ENCODE results near the gene ARHGEF7.

Gene ARHGEF7

DNA sequence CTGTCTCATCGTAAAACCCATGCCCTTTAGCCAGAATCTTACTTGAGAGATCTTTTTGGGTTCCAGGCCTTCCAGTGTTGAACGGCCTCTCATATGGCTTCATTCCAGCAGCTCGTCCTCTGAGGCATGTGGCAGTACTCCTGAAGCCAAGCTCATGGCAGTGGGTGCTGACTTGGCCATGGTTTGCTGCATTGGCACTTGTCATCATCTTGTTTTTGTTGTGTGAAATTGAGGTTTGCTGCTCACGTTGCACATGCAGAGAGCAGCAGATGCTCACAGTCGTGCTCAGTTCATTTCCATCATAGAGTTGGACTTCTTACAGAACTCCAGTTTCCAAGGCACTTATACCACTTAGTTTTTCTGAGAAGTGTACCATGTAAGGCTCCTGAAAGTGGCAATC is 220.2 kb downstream of the ARHGEF7 start:
- DNase-seq, result no peak

DNA sequence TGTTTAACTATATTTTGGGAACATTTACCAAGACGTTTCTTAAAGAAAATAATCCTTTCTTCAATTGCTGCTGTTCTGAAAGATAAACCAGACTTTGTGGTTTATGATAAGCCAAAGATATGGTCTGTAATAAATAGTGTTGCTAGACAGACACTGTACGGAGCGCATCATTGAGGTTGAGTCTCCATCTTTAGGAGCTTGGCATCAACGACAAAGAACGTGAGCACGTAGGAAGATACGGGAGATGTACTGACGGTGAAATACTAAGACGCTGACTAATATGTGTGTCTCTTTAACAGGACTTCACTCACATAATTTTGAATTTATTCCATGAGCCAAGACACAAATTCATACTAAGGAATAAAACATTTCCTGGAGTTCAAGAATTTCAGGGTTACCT is 221.6 kb downstream of the ARHGEF7 start:
- no peak for DNase-seq

DNA sequence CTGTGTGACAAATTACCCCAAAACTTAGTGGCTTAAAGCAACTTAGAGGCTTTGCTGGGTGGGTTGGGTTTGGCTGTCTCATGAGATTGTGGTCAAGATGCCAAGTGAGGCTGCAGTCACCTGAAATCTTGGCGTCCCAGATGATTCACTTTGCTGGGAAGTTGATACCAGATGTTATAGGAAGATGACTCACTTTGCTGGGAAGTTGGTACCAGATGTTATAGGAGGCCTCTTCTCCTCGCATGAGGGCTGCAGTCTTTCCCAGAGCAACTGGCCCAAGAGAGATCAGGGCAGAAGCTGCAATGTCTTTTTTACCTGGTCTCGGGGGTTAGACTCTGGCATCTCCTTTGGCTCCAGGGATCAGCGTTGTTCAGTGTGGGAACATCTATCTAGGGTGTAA is 222.1 kb downstream of the ARHGEF7 start:
- DNase-seq, result no peak

DNA sequence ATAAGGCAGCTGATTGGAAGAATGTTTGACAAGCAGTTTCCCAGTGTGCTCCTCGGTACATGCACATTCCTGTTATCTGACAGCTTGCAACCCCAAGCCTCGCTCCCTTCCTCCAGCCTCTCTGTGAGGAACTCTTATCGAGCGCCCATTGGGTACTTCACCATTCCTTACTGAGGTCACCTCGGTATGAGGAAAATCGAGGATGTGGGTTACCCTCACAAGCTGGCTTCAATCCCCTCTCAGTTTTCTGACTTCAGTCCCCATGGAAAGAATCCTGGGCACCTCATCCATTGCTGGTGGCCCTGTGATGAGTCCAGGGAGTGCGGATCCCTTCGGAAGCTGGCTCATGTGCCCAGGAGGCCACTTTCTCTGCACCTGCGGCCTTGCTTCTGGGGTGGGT is 222.6 kb downstream of the ARHGEF7 start:
- DNase-seq, result no peak

DNA sequence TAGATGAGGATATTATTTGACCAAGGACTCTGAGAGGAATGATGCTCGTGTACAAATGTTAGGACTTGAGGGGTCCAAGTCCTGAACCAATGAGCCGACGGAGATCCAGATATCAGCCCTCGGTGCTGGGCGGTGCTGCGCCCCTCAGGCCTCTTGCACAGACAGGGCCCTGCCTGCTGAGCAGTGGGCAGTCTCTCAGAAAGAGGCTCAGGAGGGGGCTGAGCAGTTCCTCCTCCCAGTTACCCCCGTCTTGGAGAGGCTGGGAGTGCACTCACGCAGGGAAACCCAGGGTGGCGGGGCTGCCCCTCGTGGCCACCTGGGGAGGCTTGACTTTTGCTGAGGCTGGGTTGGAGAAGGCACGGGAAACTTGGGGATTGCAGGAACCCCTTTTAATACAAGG is 223.7 kb downstream of the ARHGEF7 start:
- DNase-seq, result no peak

DNA sequence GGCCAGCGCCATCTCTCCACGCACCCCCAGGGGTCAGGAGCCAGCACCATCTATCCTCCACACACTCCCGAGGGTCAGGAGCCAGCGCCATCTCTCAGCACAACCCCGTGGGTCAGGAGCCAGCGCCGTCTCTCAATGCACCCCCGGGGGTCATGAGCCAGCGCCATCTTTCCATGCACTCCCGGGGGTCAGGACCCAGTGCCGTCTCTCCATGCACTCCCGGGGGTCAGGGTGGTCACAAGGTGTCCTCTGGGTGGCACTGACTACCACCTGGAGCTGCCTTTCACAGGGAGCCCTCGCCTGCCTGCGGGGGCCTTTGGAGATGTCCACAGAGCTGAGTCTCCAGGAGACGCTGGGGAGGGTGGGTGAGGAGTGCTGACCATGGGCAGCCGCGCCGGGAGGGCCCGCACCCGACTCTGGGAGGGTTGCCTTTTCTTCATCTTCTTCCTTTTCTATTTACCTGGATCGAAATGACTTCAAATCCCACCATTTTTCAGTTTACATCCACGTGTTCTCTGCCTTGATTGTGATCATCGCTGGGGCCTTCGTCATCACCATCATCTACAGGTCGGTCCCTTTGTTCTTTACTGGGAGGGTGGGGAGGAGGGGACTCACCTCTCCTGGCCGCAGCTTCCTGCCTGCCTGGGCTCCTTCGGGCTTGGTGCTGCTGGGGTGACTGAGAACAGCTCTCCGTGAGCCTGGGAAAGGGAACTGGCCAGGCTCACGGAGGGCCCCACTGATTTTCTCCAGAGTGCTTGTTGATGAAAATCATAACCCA is 224.4 kb downstream of the ARHGEF7 start:
- no peak for DNase-seq

DNA sequence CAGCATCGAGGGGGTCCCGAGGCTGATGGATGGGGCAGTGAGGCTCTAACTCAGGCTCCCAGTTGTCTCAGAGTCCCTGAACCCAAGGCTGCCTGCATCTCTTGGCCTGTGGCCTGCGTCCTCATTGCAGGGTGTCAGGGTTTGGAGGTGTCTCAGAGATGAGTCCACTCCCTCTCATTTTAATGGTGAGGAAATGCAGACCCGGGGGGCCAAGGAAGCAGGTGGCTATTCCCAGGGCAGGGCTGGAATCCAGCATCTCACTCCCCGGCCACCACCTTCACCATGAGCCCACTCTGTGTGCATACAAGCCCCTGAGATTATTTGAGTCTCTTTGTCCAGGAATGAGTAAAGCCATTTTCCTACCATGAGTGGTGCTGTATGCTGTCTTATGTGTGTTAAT is 226.8 kb downstream of the ARHGEF7 start:
- DNase-seq, result no peak

DNA sequence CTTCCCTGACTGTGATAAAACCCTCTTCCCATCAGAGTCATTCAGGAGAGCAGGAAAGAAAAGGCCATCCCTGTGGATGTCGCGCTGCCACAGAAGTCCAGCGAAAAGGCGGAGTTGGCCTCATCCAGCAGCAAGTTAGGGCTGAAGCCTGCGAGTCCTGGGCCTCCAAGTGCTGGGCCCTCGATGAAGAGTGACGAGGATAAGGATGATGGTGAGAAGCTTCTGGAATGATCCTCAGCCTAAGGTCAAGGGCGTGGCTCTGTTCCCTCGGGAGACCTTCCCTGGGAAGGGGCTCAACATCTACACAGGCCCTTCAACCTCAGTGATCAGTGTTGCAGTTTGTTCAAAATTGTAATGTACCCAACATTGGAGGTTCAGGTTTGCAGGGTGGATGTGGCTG is 227.6 kb downstream of the ARHGEF7 start:
- no peak for DNase-seq

DNA sequence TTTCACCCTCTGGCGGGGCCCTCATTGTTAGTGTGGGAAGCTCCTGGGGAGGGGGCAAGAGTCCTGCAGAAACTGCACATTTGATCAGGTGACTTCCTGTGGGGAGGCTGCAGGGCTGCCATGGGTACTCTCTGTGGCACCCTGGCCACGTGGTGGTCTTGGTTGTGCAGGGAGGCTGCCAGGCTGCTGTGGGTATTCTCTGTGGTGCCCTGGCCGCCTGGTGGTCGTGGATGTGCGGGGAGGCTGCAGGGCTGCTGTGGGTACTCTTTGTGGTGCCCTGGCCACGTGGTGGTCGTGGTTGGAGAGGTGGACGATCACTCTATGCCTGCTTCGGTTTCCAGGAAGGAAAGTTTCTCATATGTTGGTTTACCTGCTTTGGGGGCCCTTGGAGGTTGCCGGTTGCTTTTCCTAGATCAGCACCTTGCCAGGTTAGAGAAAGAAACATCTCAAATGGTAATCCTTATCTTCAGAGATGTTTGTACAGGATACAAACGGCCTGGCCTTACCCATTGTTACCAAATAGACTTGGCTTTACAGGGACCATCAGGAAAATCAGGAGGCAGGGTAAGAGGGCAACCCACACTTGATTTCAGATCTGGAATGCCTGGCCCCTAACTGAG is 228.2 kb downstream of the ARHGEF7 start:
- DNase-seq, result no peak

DNA sequence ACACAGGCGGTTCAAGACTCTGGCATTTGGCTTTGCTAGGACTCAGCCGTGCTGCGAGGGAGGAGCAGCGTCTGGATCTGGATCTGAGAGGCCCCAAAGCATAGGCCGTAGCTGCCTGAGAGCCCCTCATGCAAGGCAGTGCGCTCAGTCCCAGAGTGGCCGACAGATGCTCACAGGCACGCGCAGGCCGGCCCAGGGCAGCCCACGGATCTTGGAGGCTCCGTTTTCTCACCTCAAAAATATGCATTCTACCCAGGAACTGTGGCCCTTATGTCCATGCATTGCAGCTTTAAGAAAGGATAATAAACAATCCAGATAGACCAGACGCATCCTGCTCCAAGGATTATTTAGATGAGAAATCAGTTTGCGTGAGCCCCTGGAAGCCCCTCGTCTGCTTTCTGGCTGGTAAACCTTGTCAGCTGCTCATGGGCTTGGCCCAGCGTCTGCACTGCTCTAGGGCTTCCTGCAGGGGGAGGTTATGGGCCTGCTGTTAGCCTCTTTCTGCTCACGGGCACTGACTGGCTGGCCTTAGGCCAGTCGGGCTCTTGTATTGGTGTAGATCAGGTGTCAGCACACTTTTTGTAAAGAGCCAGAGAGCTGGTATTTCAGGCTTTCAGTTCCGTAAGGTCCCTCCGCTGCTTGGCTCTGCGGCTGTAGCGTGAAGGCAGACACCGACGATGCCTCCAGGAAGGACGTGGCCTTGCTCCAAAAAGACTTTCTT is 229.5 kb downstream of the ARHGEF7 start:
- DNase-seq, result no peak

DNA sequence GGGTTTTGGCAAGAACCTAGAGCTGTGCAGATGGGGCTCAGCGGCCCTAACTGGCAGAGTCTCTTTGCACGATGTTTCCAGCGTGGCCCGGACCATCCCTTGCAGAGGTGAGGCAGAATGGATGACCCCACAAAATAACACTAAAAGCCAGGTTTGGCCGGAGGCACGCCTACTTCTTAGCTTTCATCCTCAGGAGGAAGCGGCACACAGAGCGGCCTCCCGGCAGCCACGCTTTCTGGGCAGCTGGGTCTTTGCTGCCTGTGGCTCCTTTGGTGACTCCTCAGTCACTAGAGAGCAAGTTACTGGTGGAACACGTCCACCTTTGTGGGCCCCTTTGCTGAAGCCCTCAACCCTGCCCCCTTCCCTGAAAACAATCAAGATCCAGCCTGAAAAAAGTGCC is 230.6 kb downstream of the ARHGEF7 start:
- DNase-seq, result no peak

DNA sequence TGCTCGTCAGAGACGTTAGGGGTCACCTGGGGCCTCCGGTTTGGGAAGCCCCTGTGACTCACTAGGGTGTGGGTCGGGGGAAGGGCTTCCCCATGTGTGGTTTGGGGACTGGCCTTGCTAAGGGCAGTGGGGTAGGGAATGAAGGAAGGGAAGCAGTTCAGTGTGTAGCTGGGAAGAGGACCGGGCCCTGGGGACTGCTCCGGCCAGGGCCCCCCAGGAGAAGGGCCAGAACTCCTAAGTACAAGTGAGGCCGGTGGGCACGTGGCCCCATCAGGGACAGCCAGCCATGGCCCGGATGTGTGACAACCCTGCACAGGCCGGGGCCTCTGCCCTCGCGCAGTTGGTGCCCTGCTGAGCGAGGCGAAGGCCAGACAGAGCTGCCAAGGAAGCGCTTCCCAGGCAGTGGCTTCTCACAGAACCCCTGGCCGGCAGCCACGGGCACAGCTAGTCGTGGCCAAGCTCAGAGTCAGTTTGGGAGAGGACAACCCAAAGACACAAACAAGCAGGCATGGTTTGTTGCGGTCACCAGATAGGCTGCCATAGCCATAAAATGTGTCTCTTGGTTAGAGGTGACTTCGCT is 231.1 kb downstream of the ARHGEF7 start:
- no peak for DNase-seq

DNA sequence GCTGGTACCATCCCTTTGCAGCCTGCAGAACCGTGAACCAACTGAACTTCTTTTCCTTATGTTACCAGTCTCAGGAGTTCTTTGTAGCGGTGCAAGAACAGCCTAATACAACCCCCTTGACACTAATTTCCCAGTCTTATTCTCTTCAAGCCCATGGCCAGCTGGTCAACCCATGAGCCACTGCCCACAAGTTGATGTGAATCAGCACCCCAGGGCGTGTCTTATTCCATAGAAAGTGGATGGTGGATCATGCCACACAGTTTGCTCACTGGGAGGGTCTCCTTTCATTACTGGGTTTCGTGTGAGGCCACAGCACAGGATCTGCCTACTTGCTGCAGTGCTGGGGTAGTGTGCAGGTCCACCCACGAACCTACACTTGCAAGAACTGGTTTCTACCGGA is 232.3 kb downstream of the ARHGEF7 start:
- no peak for DNase-seq

DNA sequence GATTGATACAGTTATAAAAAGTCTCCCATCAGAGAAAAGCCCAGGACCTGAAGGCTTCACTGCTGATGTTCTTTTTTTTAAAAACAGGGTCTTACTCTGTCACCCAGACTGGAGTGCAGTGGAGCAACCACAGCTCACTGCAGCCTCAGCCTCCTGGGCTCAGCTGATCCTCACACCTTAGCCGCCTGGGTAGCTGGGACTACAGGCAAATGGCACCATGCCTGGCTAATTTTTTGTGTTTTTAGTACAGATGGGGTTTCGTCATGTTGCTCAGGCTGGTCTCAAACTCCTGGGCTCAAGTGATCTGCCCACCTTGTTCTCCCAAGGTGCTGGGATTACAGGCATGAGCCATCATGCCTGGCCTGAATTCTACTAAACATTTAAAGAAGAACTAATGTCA is 238.4 kb downstream of the ARHGEF7 start:
- no peak for DNase-seq

DNA sequence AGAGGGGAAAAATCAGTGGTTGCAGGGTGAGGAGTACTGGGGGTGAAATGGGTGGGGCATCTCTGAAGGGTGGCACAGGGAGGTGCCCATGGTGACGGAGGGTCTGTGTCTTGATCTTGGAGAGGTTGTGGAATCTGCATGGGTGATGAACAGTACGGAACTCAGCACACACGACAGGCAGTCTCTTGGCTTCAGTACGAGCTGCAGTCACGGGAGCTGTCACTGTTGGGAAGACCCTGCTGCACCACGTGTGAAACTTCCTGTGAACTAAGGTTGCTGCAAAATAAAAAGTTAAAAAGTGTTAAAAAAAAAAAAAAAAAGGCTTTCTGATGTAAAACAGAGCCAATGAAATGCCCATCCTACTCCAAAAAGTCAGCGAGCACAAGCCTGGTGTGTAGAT is 239.7 kb downstream of the ARHGEF7 start:
- no peak for DNase-seq

All from CD4-positive, alpha-beta T cell treated with Interleukin-17A for 1 hour (primary cell).